ENCODE results near the gene RAB10.
A peak's percentile ranks its signal among the peaks of the same experiment; 100 is the strongest.
"Not testable (repeated sequence)": the region's sequence is repeated elsewhere in the genome, so short reads cannot be mapped to it uniquely, and the experiment has no call there.

Gene RAB10

GRCh38 chr2:26033818-26034636 lies at the start of gene RAB10:
Gene RAB10 (plus strand): TSS chr2:26034084. CDS start chr2:26034609, 525 bp downstream.
- peak; percentile 99 for DNase-seq (ENCODE audit: low spot score)

GRCh38 chr2:25988134-25988533 lies 45.8 kb upstream of the RAB10 start:
- no peak for DNase-seq (ENCODE audit: low spot score)

GRCh38 chr2:25989154-25989553 lies 44.7 kb upstream of the RAB10 start:
- no peak for DNase-seq (ENCODE audit: low spot score)

- no peak for DNase-seq (ENCODE audit: low spot score)
These were observed 41.9 kb upstream of the RAB10 start for GRCh38 chr2:25991965-25992364.

GRCh38 chr2:25992556-25992955 lies 41.3 kb upstream of the RAB10 start:
- DNase-seq (ENCODE audit: low spot score) = no peak

- DNase-seq (ENCODE audit: low spot score) = no peak
These were observed 40.8 kb upstream of the RAB10 start for GRCh38 chr2:25993049-25993448.

GRCh38 chr2:25994509-25994908 lies 39.4 kb upstream of the RAB10 start:
- DNase-seq (ENCODE audit: low spot score) = no peak

- no peak for DNase-seq (ENCODE audit: low spot score)
These were observed 37.0 kb upstream of the RAB10 start for GRCh38 chr2:25996844-25997243.

- DNase-seq (ENCODE audit: low spot score) = not testable (repeated sequence)
These were observed 35.0 kb upstream of the RAB10 start for GRCh38 chr2:25998816-25999383.

- DNase-seq (ENCODE audit: low spot score) = not testable (repeated sequence)
These were observed 34.5 kb upstream of the RAB10 start for GRCh38 chr2:25999406-25999805.

- peak; percentile 80 for DNase-seq (ENCODE audit: low spot score)
These were observed 33.3 kb upstream of the RAB10 start for GRCh38 chr2:26000561-26001082.

- peak; percentile 84 for DNase-seq (ENCODE audit: low spot score)
These were observed 32.0 kb upstream of the RAB10 start for GRCh38 chr2:26001743-26002351.

GRCh38 chr2:26002632-26003310 lies 31.1 kb upstream of the RAB10 start:
- DNase-seq (ENCODE audit: low spot score) = no peak

GRCh38 chr2:26008095-26008494 lies 25.8 kb upstream of the RAB10 start:
- no peak for DNase-seq (ENCODE audit: low spot score)

GRCh38 chr2:26008851-26009566 lies 24.9 kb upstream of the RAB10 start:
- DNase-seq (ENCODE audit: low spot score) = peak; percentile 75

GRCh38 chr2:26009567-26009963 lies 24.3 kb upstream of the RAB10 start:
- DNase-seq (ENCODE audit: low spot score) = no peak

GRCh38 chr2:26010943-26011342 lies 22.9 kb upstream of the RAB10 start:
- no peak for DNase-seq (ENCODE audit: low spot score)

- no peak for DNase-seq (ENCODE audit: low spot score)
These were observed 22.3 kb upstream of the RAB10 start for GRCh38 chr2:26011609-26011989.

- no peak for DNase-seq (ENCODE audit: low spot score)
These were observed 21.7 kb upstream of the RAB10 start for GRCh38 chr2:26011990-26012856.

- DNase-seq (ENCODE audit: low spot score) = no peak
These were observed 20.2 kb upstream of the RAB10 start for GRCh38 chr2:26013668-26014067.
